GM18499 (cell line): ENCODE measurements around the gene ZNF580.

Source experiments
- ATAC-seq: cut with Tn5 transposase; IDR thresholded peaks from one replicate; pipeline ENCODE4 v1.9.1; 2021; ENCODE audit warnings: moderate number of reproducible peaks; ENCODE audit not compliant: insufficient read depth, unreplicated experiment

ZNF580 gene

GRCh38 chr19:55640577-55641425 is at the start of gene ZNF580:
Gene ZNF580 (plus strand): TSS chr19:55641002. CDS start chr19:55642509, 1,507 bp downstream.
- no peak for ATAC-seq

GRCh38 chr19:55591555-55591954 is 49.2 kb upstream of the ZNF580 start:
- ATAC-seq, result no peak

GRCh38 chr19:55592391-55593090 is 48.3 kb upstream of the ZNF580 start:
- ATAC-seq, result no peak

- ATAC-seq, result no peak
Observed at GRCh38 chr19:55593096-55593772, 47.6 kb upstream of the ZNF580 start.

- no peak for ATAC-seq
Observed at GRCh38 chr19:55594996-55595545, 45.7 kb upstream of the ZNF580 start.

GRCh38 chr19:55596304-55596703 is 44.5 kb upstream of the ZNF580 start:
- ATAC-seq, result no peak

- ATAC-seq, result no peak
Observed at GRCh38 chr19:55597501-55597921, 43.3 kb upstream of the ZNF580 start.

- no peak for ATAC-seq
Observed at GRCh38 chr19:55598034-55598433, 42.8 kb upstream of the ZNF580 start.

- peak; percentile 43 for ATAC-seq
Observed at GRCh38 chr19:55598719-55599467, 41.9 kb upstream of the ZNF580 start.

GRCh38 chr19:55599468-55599841 is 41.3 kb upstream of the ZNF580 start, which contains the start of gene FIZ1:
Gene FIZ1 (minus strand): TSS chr19:55599517. CDS start chr19:55597865, 1,652 bp downstream.
- ATAC-seq, result peak; percentile 26

GRCh38 chr19:55599842-55600661 is 40.8 kb upstream of the ZNF580 start, which contains the start of gene ZNF524:
Gene ZNF524 (plus strand): TSS chr19:55600288. CDS start chr19:55602113, 1,825 bp downstream.
- peak; percentile 27 for ATAC-seq

GRCh38 chr19:55600662-55601028 is 40.2 kb upstream of the ZNF580 start:
- ATAC-seq, result no peak

GRCh38 chr19:55601084-55601483 is 39.7 kb upstream of the ZNF580 start:
- no peak for ATAC-seq

GRCh38 chr19:55602104-55603001 is 38.4 kb upstream of the ZNF580 start:
- ATAC-seq, result no peak

- no peak for ATAC-seq
Observed at GRCh38 chr19:55603115-55603514, 37.7 kb upstream of the ZNF580 start.

GRCh38 chr19:55603581-55604292 is 37.1 kb upstream of the ZNF580 start:
- ATAC-seq, result no peak

- ATAC-seq, result peak; percentile 35
Observed at GRCh38 chr19:55605207-55605636, 35.6 kb upstream of the ZNF580 start.
